ENCODE results near the gene MYH16. TPM values are rescaled to one million over a fixed set of nuclear protein-coding genes. Genes with fewer than 3 reads are reported as not detected.
"Not testable (repeated sequence)": the region's sequence is repeated elsewhere in the genome, so short reads cannot be mapped to it uniquely, and the experiment has no call there.

MYH16 gene
- total and polyA plus RNA-seq, 5 donors from 2014 or later = not detected

GRCh38 chr7:99310004-99310403 is 37.4 kb downstream of the MYH16 start:
- Histone ChIP-seq H3K27me3 (ENCODE audit: control insufficient read depth, insufficient read depth, low read length) (no peaks in the 10 kb centered on the region), H3K9me3 (ENCODE audit: control insufficient read depth in 2 of 2, low read length in 2 of 2) (no peaks in the 10 kb centered on the region), H3K4me1 (ENCODE audit: control insufficient read depth, insufficient read depth, low read length, poor library complexity, severe bottlenecking) (peaks cover 3% of the 10 kb centered on the region), H3K36me3 (ENCODE audit: control insufficient read depth, insufficient read depth, low read length) (no peaks in the 10 kb centered on the region), H3K4me3 (ENCODE audit: low read depth, low read length) (no peak overlapping the region), H3K27ac (ENCODE audit: insufficient read depth, low read length, poor library complexity, severe bottlenecking) (no peak overlapping the region)
- no peak for ATAC-seq (ENCODE audit: low read depth in 2 of 2)
- Mint-ChIP-seq H3K27ac (no peak overlapping the region), H3K4me1 (peaks cover 0 to 12% (median 3%) of the 10 kb centered on the region in 4 donors), H3K27me3 (peaks cover 12% of the 10 kb centered on the region), H3K36me3 (no peaks in the 10 kb centered on the region), H3K9me3 (peaks cover 0 to 2% (median 0%) of the 10 kb centered on the region in 7 donors), H3K4me3 (no peak overlapping the region)
- no peak for DNase-seq

GRCh38 chr7:99311702-99312101 is 39.1 kb downstream of the MYH16 start:
- ATAC-seq (ENCODE audit: low read depth in 2 of 2) (no peak), DNase-seq (no peak)
- Mint-ChIP-seq H3K27ac (no peak overlapping the region), H3K4me3 (no peak overlapping the region), H3K27me3 (peaks cover 12% of the 10 kb centered on the region), H3K9me3 (peaks cover 0 to 2% (median 0%) of the 10 kb centered on the region in 7 donors), H3K4me1 (peaks cover 0 to 12% (median 3%) of the 10 kb centered on the region in 4 donors), H3K36me3 (no peaks in the 10 kb centered on the region)
- no peaks in the 10 kb centered on the region for H3K9me3 ChIP-seq (ENCODE audit: control insufficient read depth in 2 of 2, low read length in 2 of 2)
- H3K4me1 ChIP-seq (ENCODE audit: control insufficient read depth, insufficient read depth, low read length, poor library complexity, severe bottlenecking) = peaks cover 3% of the 10 kb centered on the region
- no peak overlapping the region for H3K4me3 ChIP-seq (ENCODE audit: low read depth, low read length)
- no peaks in the 10 kb centered on the region for H3K36me3 ChIP-seq (ENCODE audit: control insufficient read depth, insufficient read depth, low read length)
- H3K27me3 ChIP-seq (ENCODE audit: control insufficient read depth, insufficient read depth, low read length) = no peaks in the 10 kb centered on the region
- no peak overlapping the region for H3K27ac ChIP-seq (ENCODE audit: insufficient read depth, low read length, poor library complexity, severe bottlenecking)

- Mint-ChIP-seq H3K4me3 (peak overlapping the region in 2 of 4 donors; percentile 38 to 70), H3K27me3 (peaks cover 12% of the 10 kb centered on the region), H3K4me1 (peaks cover 0 to 12% (median 3%) of the 10 kb centered on the region in 4 donors), H3K9me3 (peaks cover 0 to 2% (median 0%) of the 10 kb centered on the region in 7 donors), H3K27ac (peak overlapping the region in 1 of 3 donors; percentile 44), H3K36me3 (no peaks in the 10 kb centered on the region)
- H3K4me1 ChIP-seq (ENCODE audit: control insufficient read depth, insufficient read depth, low read length, poor library complexity, severe bottlenecking) = peaks cover 3% of the 10 kb centered on the region
- no peak overlapping the region for H3K27ac ChIP-seq (ENCODE audit: insufficient read depth, low read length, poor library complexity, severe bottlenecking)
- H3K9me3 ChIP-seq (ENCODE audit: control insufficient read depth in 2 of 2, low read length in 2 of 2) = no peaks in the 10 kb centered on the region
- H3K4me3 ChIP-seq (ENCODE audit: low read depth, low read length) = peak overlapping the region; percentile 59
- H3K36me3 ChIP-seq (ENCODE audit: control insufficient read depth, insufficient read depth, low read length) = no peaks in the 10 kb centered on the region
- H3K27me3 ChIP-seq (ENCODE audit: control insufficient read depth, insufficient read depth, low read length) = no peaks in the 10 kb centered on the region
- ATAC-seq (ENCODE audit: low read depth in 2 of 2) = peak in 1 of 2 donors; percentile 71
- DNase-seq = peak; percentile 55 to 76 (median 65)
These were observed 39.9 kb downstream of the MYH16 start for GRCh38 chr7:99312316-99313203.

- Histone ChIP-seq H3K27ac (ENCODE audit: insufficient read depth, low read length, poor library complexity, severe bottlenecking) (no peak overlapping the region), H3K4me3 (ENCODE audit: low read depth, low read length) (peak overlapping the region; percentile 59), H3K9me3 (ENCODE audit: control insufficient read depth in 2 of 2, low read length in 2 of 2) (no peaks in the 10 kb centered on the region), H3K36me3 (ENCODE audit: control insufficient read depth, insufficient read depth, low read length) (no peaks in the 10 kb centered on the region), H3K27me3 (ENCODE audit: control insufficient read depth, insufficient read depth, low read length) (no peaks in the 10 kb centered on the region), H3K4me1 (ENCODE audit: control insufficient read depth, insufficient read depth, low read length, poor library complexity, severe bottlenecking) (peaks cover 3% of the 10 kb centered on the region)
- DNase-seq = peak in 1 of 3 donors; percentile 33
- Mint-ChIP-seq H3K27ac (peak overlapping the region in 2 of 3 donors; percentile 12 to 44), H3K36me3 (no peaks in the 10 kb centered on the region), H3K27me3 (peaks cover 12% of the 10 kb centered on the region), H3K4me3 (peak overlapping the region in 2 of 4 donors; percentile 38 to 70), H3K9me3 (peaks cover 0 to 2% (median 0%) of the 10 kb centered on the region in 7 donors), H3K4me1 (peaks cover 0 to 12% (median 3%) of the 10 kb centered on the region in 4 donors)
- no peak for ATAC-seq (ENCODE audit: low read depth in 2 of 2)
These were observed 40.5 kb downstream of the MYH16 start for GRCh38 chr7:99313204-99313573.

- peaks cover 12% of the 10 kb centered on the region for H3K27me3 Mint-ChIP-seq
These were observed 41.9 kb downstream of the MYH16 start for GRCh38 chr7:99314504-99314903.

GRCh38 chr7:99320371-99320770 is 47.7 kb downstream of the MYH16 start:
- ATAC-seq (ENCODE audit: low read depth in 2 of 2) (no peak), DNase-seq (no peak)
- Histone ChIP-seq H3K36me3 (ENCODE audit: control insufficient read depth, insufficient read depth, low read length) (no peaks in the 10 kb centered on the region), H3K27me3 (ENCODE audit: control insufficient read depth, insufficient read depth, low read length) (no peaks in the 10 kb centered on the region), H3K27ac (ENCODE audit: insufficient read depth, low read length, poor library complexity, severe bottlenecking) (no peak overlapping the region), H3K9me3 (ENCODE audit: control insufficient read depth in 2 of 2, low read length in 2 of 2) (no peaks in the 10 kb centered on the region), H3K4me1 (ENCODE audit: control insufficient read depth, insufficient read depth, low read length, poor library complexity, severe bottlenecking) (peaks cover 5% of the 10 kb centered on the region), H3K4me3 (ENCODE audit: low read depth, low read length) (no peak overlapping the region)
- no peaks in the 10 kb centered on the region for H3K9me3 Mint-ChIP-seq
- no peak overlapping the region for H3K4me3 Mint-ChIP-seq
- no peak overlapping the region for H3K27ac Mint-ChIP-seq
- H3K27me3 Mint-ChIP-seq = no peaks in the 10 kb centered on the region
- H3K4me1 Mint-ChIP-seq = peaks cover 0 to 12% (median 0%) of the 10 kb centered on the region in 4 donors
- peaks cover 5% of the 10 kb centered on the region for H3K36me3 Mint-ChIP-seq

More at GRCh38 chr7:99314504-99314903, 41.9 kb downstream of the MYH16 start:
- DNase-seq (peak in 1 of 3 donors; percentile 85), ATAC-seq (ENCODE audit: low read depth in 2 of 2) (no peak)
- Histone ChIP-seq H3K4me1 (ENCODE audit: control insufficient read depth, insufficient read depth, low read length, poor library complexity, severe bottlenecking) (peaks cover 3% of the 10 kb centered on the region), H3K27ac (ENCODE audit: insufficient read depth, low read length, poor library complexity, severe bottlenecking) (no peak overlapping the region), H3K4me3 (ENCODE audit: low read depth, low read length) (no peak overlapping the region), H3K9me3 (ENCODE audit: control insufficient read depth in 2 of 2, low read length in 2 of 2) (no peaks in the 10 kb centered on the region), H3K36me3 (ENCODE audit: control insufficient read depth, insufficient read depth, low read length) (no peaks in the 10 kb centered on the region), H3K27me3 (ENCODE audit: control insufficient read depth, insufficient read depth, low read length) (no peaks in the 10 kb centered on the region)
- peaks cover 0 to 2% (median 0%) of the 10 kb centered on the region in 7 donors for H3K9me3 Mint-ChIP-seq
- H3K4me1 Mint-ChIP-seq = peaks cover 0 to 12% (median 3%) of the 10 kb centered on the region in 4 donors
- peak overlapping the region in 1 of 3 donors; percentile 55 for H3K27ac Mint-ChIP-seq
- no peaks in the 10 kb centered on the region for H3K36me3 Mint-ChIP-seq
- H3K4me3 Mint-ChIP-seq = peak overlapping the region in 1 of 4 donors; percentile 24

- not testable (repeated sequence) for H3K27ac ChIP-seq (ENCODE audit: insufficient read depth, low read length, poor library complexity, severe bottlenecking); H3K27me3 Mint-ChIP-seq; H3K4me3 ChIP-seq (ENCODE audit: low read depth, low read length); H3K9me3 Mint-ChIP-seq; H3K9me3 ChIP-seq (ENCODE audit: control insufficient read depth in 2 of 2, low read length in 2 of 2); H3K36me3 Mint-ChIP-seq; H3K27me3 ChIP-seq (ENCODE audit: control insufficient read depth, insufficient read depth, low read length); ATAC-seq (ENCODE audit: low read depth in 2 of 2); DNase-seq; H3K36me3 ChIP-seq (ENCODE audit: control insufficient read depth, insufficient read depth, low read length); H3K27ac Mint-ChIP-seq
- Mint-ChIP-seq H3K4me3 (peak overlapping the region in 1 of 4 donors; percentile 48), H3K4me1 (peaks cover 9 to 31% (median 10%) of the 10 kb centered on the region in 4 donors)
- H3K4me1 ChIP-seq (ENCODE audit: control insufficient read depth, insufficient read depth, low read length, poor library complexity, severe bottlenecking) = peaks cover 24% of the 10 kb centered on the region
These were observed 50.0 kb downstream of the MYH16 start for GRCh38 chr7:99322659-99323058.
